OCI-LY7 (cell line): ENCODE measurements around the gene SH3TC2. TPM values are rescaled to one million over a fixed set of nuclear protein-coding genes. Genes with fewer than 3 reads are reported as not detected.

Experiments
- BruUV-seq: library from RNA; stranded (reverse); fragments of 400-500 nt; replicated peaks from 2 replicates; lab custom pipeline; 2021; lab: Mats Ljungman, UMichigan
- CTCF ChIA-PET: fragments of 300-600 bp; sonication (Branson Sonifier 250); formaldehyde crosslinking; loops from one replicate; lab custom pipeline; 2022; ENCODE audit warnings: antibody characterized with exemption; ENCODE audit not compliant: unreplicated experiment; lab: Charles Lee
- POLR2A ChIA-PET: fragments of 300-600 bp; sonication (Branson Sonifier 250); formaldehyde crosslinking; loops from one replicate; lab custom pipeline; 2022; ENCODE audit warnings: antibody characterized with exemption; lab: Charles Lee
- DNase-seq: peaks from one replicate; pipeline ENCODE4 v3.0.0-alpha.2; 2015; ENCODE audit warnings: low spot score
- H2AFZ ChIP-seq: fragments of 200-600 bp; sonication (generic), shearing (Covaris generic); 2 replicates; pipeline ENCODE4 v1.6.1; 2014; ENCODE audit warnings: mild to moderate bottlenecking, antibody characterized with exemption, low read length, moderate library complexity
- H3K27ac ChIP-seq: fragments of 200-600 bp; sonication (generic); 2 replicates; pipeline ENCODE4 v1.5.1; 2014; ENCODE audit warnings: mixed run types, low read depth, mild to moderate bottlenecking, moderate library complexity, low read length, inconsistent platforms; ENCODE audit not compliant: poor library complexity, severe bottlenecking
- H3K36me3 ChIP-seq: fragments of 200-600 bp; sonication (generic); 2 replicates; pipeline ENCODE4 v1.6.1; 2014; ENCODE audit warnings: mild to moderate bottlenecking, antibody characterized with exemption, low read length, moderate library complexity, mixed read lengths; ENCODE audit not compliant: insufficient read depth
- H3K4me1 ChIP-seq: fragments of 200-600 bp; sonication (generic); 2 replicates; pipeline ENCODE4 v1.5.1; 2014; ENCODE audit warnings: mild to moderate bottlenecking, low read length; ENCODE audit not compliant: insufficient read depth, poor library complexity, severe bottlenecking
- H3K4me2 ChIP-seq: fragments of 200-600 bp; sonication (generic); 2 replicates; pipeline ENCODE4 v1.6.1; 2014; ENCODE audit warnings: mild to moderate bottlenecking, low read length
- H3K4me3 ChIP-seq: fragments of 200-600 bp; sonication (generic); 2 replicates; pipeline ENCODE4 v1.5.1; 2014; ENCODE audit warnings: mild to moderate bottlenecking, low read depth, low read length; ENCODE audit not compliant: poor library complexity, severe bottlenecking
- H3K79me2 ChIP-seq: fragments of 200-600 bp; sonication (generic); 2 replicates; pipeline ENCODE4 v1.6.1; 2016; ENCODE audit warnings: low read depth, mild to moderate bottlenecking, low read length, moderate library complexity, mixed read lengths; ENCODE audit not compliant: insufficient read depth
- H3K9me2 ChIP-seq: fragments of 200-600 bp; sonication (generic); 2 replicates; pipeline ENCODE4 v1.6.1; 2016; ENCODE audit warnings: mild to moderate bottlenecking, low read length, mixed read lengths; ENCODE audit not compliant: insufficient read depth
- H3K9me3 ChIP-seq: fragments of 200-600 bp; sonication (generic); 2 replicates; pipeline ENCODE4 v1.6.1; 2014; ENCODE audit warnings: mild to moderate bottlenecking, mixed run types, low read length, mixed read lengths
- H4K20me1 ChIP-seq: fragments of 200-600 bp; sonication (generic); 2 replicates; pipeline ENCODE4 v1.6.1; 2014; ENCODE audit warnings: mild to moderate bottlenecking, antibody characterized with exemption, low read length, moderate library complexity, mixed read lengths; ENCODE audit not compliant: insufficient read depth
- CTCF ChIP-seq: fragments of 200-600 bp; sonication (generic); conservative IDR thresholded peaks from 2 replicates; pipeline ENCODE4 v1.5.1; 2014; ENCODE audit warnings: mild to moderate bottlenecking, antibody characterized with exemption, low read length, moderate library complexity, mixed read lengths
- EZH2phosphoT487 ChIP-seq: fragments of 200-600 bp; sonication (generic); IDR thresholded peaks from 2 replicates; pipeline ENCODE4 v1.6.1; 2018; ENCODE audit warnings: low read depth, borderline replicate concordance, mild to moderate bottlenecking, mixed run types, antibody characterized with exemption, low read length, moderate library complexity, mixed read lengths
- intact Hi-C: fragments of 100-400 bp; cut with micrococcal nuclease; formaldehyde crosslinking; loops from one replicate; pipeline ENCODE4 v1.10.0; 2022; ENCODE audit not compliant: unreplicated experiment
- total RNA-seq, 2 experiments: library from RNA; depleted of rRNA in 1 of 2; stranded (reverse); fragments of >200 nt in 1 of 2; shearing (Covaris generic) in 1 of 2; gene quantifications; 2 replicates each; pipeline ENCODE4 v1.2.3, GENCODE V29; 2014 to 2022

Gene SH3TC2
- total RNA-seq, 2 experiments from 2014 or later, result not detected

GRCh38 chr5:149063896-149064478, 1.1 kb upstream of the SH3TC2 start:
- intact Hi-C loops, result no loop called here
- Histone ChIP-seq H2AFZ (no peak overlapping the region), H3K79me2 (no peaks in the 10 kb centered on the region), H4K20me1 (no peaks in the 10 kb centered on the region), H3K36me3 (no peaks in the 10 kb centered on the region), H3K27ac (no peak overlapping the region), H3K4me2 (no peak overlapping the region), H3K9me2 (no peaks in the 10 kb centered on the region; the same call in 1 of the 2 replicates), H3K9me3 (no peaks in the 10 kb centered on the region), H3K4me1 (no peaks in the 10 kb centered on the region), H3K4me3 (no peak overlapping the region)
- TF ChIP-seq EZH2phosphoT487, result no peak
- no peak for TF ChIP-seq CTCF
- no TSS peak for BruUV-seq
- CTCF ChIA-PET, result no interaction called here
- DNase-seq, result no peak
- POLR2A ChIA-PET, result no interaction called here

GRCh38 chr5:149062371-149063016, 368 bp downstream of the SH3TC2 start:
- no peak overlapping the region for H3K4me2 ChIP-seq
- TF ChIP-seq EZH2phosphoT487, result no peak
- TF ChIP-seq CTCF, result no peak
- CTCF ChIA-PET, result no interaction called here
- H2AFZ ChIP-seq, result no peak overlapping the region
- no peak overlapping the region for H3K4me3 ChIP-seq
- H3K79me2 ChIP-seq, result no peaks in the 10 kb centered on the region
- no peaks in the 10 kb centered on the region for H4K20me1 ChIP-seq
- no peak overlapping the region for H3K27ac ChIP-seq
- intact Hi-C loops, result no loop called here
- POLR2A ChIA-PET, result no interaction called here
- no TSS peak for BruUV-seq
- no peaks in the 10 kb centered on the region for H3K9me3 ChIP-seq
- H3K4me1 ChIP-seq, result no peaks in the 10 kb centered on the region
- H3K9me2 ChIP-seq, result no peaks in the 10 kb centered on the region; the same call in 1 of the 2 replicates
- DNase-seq, result no peak
- no peaks in the 10 kb centered on the region for H3K36me3 ChIP-seq

GRCh38 chr5:149061341-149061740, 1.5 kb downstream of the SH3TC2 start:
- H3K27ac ChIP-seq, result no peak overlapping the region
- H3K79me2 ChIP-seq, result no peaks in the 10 kb centered on the region
- H2AFZ ChIP-seq, result no peak overlapping the region
- CTCF ChIA-PET, result no interaction called here
- no peaks in the 10 kb centered on the region; the same call in 1 of the 2 replicates for H3K9me2 ChIP-seq
- DNase-seq, result no peak
- H3K4me2 ChIP-seq, result no peak overlapping the region
- BruUV-seq, result no TSS peak
- H3K9me3 ChIP-seq, result no peaks in the 10 kb centered on the region
- no peaks in the 10 kb centered on the region for H3K36me3 ChIP-seq
- H3K4me1 ChIP-seq, result no peaks in the 10 kb centered on the region
- no peak overlapping the region for H3K4me3 ChIP-seq
- TF ChIP-seq CTCF, result no peak
- TF ChIP-seq EZH2phosphoT487, result no peak
- H4K20me1 ChIP-seq, result no peaks in the 10 kb centered on the region
- POLR2A ChIA-PET, result no interaction called here
- intact Hi-C loops, result no loop called here
